Brain microvascular endothelial cell (primary cell): ENCODE data around the gene P2RX2.

Experiments used
- DNase-seq: peaks from one replicate; pipeline ENCODE4 v3.0.0-alpha.2; 2020
- H3K27ac ChIP-seq: fragments of 250-450 bp; sonication (Bioruptor Pico); 2 replicates; pipeline ENCODE4 v1.5.1; 2020; ENCODE audit warnings: mild to moderate bottlenecking, moderate library complexity
- H3K27me3 ChIP-seq: fragments of 250-450 bp; sonication (Bioruptor Pico); replicated peaks from 2 replicates; pipeline ENCODE4 v1.5.1; 2020; ENCODE audit warnings: mild to moderate bottlenecking
- H3K36me3 ChIP-seq: fragments of 250-450 bp; sonication (Bioruptor Pico); replicated peaks from 2 replicates; pipeline ENCODE4 v1.5.1; 2020; ENCODE audit warnings: mild to moderate bottlenecking
- H3K4me3 ChIP-seq: 2 replicates; pipeline ENCODE4 v1.5.1; 2011; ENCODE audit warnings: low read depth, mild to moderate bottlenecking, control low read depth, low read length, moderate library complexity
- in situ Hi-C: cut with HindIII; loops from 2 replicates; pipeline ENCODE4 v1.10.0; 2017; ENCODE audit warnings: low sequenced_read_pairs, low pct_ligation_motif_present
- TF ChIP-seq, protein P1 (sequence below): IDR thresholded peaks from 2 replicates; pipeline ENCODE4 v1.5.1; 2011; ENCODE audit warnings: low read depth, mild to moderate bottlenecking, moderate library complexity, low read length, control low read depth, inconsistent platforms; ENCODE audit errors: missing control alignments

P2RX2 gene

DNA sequence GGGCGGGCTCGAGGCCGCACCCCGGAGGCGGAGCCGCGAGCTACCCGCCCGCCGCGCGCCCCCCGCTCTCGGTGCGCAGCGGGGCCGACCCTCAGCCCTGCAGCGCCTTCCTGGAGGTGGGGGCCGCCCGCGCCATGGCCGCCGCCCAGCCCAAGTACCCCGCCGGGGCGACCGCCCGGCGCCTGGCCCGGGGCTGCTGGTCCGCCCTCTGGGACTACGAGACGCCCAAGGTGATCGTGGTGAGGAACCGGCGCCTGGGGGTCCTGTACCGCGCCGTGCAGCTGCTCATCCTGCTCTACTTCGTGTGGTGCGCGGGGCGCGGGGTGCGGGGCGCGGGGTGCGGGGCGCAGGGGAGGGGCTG is at the start of gene P2RX2:
TSS of gene P2RX2 (plus strand) at position 94 of the 361 bp plus-strand sequence. CDS start at position 135, 41 bp downstream.
- no peak for DNase-seq
- in situ Hi-C loops = no loop called here
- peaks cover 42% of the 10 kb centered on the region for H3K27me3 ChIP-seq

DNA sequence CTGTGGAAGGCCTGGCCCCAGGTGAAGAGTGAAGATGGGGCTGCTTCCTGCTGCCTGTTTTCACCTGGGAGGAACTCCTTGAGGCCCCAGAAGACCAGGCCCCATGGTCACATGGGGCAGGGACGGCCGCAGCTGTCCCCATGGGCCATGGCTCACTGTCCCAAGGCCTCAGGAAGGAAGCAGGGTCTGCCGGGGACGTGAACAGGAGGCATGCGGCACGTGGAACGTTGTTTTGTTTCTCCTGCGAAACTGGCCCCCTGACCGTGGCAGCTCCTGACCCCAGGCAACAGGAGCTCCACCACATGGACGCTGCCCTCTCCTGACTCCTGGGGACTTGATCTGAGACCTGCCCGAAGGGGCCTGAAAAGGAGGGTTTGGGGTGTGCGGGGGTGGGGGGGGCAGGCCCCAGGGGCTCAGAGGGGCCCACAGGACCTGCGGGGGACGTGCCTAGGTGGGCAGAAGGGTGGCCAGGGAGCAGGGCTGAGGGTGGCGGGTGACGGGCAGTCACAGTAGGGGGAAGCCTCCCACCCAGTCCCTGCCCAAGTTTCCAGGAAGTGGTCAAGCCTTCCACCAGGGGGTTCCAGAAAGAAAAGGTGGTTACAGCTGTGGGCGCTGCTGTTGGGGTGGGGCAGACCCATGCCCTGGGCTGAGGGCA is 49.6 kb upstream of the P2RX2 start:
- Histone ChIP-seq H3K36me3 (peaks cover 7% of the 10 kb centered on the region), H3K27me3 (no peaks in the 10 kb centered on the region), H3K4me3 (no peak overlapping the region), H3K27ac (no peak overlapping the region)
- TF ChIP-seq, protein P1, sequence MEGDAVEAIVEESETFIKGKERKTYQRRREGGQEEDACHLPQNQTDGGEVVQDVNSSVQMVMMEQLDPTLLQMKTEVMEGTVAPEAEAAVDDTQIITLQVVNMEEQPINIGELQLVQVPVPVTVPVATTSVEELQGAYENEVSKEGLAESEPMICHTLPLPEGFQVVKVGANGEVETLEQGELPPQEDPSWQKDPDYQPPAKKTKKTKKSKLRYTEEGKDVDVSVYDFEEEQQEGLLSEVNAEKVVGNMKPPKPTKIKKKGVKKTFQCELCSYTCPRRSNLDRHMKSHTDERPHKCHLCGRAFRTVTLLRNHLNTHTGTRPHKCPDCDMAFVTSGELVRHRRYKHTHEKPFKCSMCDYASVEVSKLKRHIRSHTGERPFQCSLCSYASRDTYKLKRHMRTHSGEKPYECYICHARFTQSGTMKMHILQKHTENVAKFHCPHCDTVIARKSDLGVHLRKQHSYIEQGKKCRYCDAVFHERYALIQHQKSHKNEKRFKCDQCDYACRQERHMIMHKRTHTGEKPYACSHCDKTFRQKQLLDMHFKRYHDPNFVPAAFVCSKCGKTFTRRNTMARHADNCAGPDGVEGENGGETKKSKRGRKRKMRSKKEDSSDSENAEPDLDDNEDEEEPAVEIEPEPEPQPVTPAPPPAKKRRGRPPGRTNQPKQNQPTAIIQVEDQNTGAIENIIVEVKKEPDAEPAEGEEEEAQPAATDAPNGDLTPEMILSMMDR = no peak
- no peak for DNase-seq
- in situ Hi-C loops = no loop called here

More for the DNA sequence above, at the start of gene P2RX2:
- H3K36me3 ChIP-seq = no peaks in the 10 kb centered on the region
- H3K4me3 ChIP-seq = no peak within 1 kb of the TSS
- no peak within 1 kb of the TSS for H3K27ac ChIP-seq
- TF ChIP-seq, protein P1 = no peak

DNA sequence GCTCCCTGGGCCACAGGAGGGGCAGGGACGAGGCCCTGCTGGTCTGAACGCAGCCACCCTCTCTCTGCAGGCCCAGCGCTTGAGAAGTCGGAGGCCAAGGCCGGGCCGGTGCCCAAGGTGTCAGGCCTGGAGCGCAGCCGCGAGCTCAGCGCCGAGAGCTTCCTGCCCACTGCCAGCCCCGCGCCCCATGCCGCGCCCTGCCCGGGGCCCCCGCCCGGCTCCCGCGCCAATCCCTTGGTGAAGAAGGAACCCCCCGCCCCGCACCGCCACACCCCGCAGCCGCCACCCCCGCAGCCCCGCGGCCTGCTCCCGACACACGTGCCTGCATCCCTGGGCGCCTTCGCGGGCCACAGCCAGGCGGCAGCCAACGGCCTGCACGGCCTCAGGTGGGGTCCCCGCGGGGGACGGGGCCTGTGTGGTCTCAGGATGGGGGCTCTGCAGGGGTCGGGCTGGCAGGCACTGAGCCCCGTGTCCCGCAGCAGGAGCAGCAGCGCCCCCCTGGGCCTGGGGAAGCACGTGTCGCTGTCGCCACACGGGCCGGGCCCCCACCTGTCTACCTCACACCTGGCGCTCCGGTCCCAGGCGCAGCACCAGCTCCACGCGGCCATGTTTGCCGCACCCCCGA is 48.6 kb upstream of the P2RX2 start:
- Histone ChIP-seq H3K4me3 (no peak overlapping the region), H3K27me3 (no peaks in the 10 kb centered on the region), H3K27ac (no peak overlapping the region), H3K36me3 (peaks cover 14% of the 10 kb centered on the region)
- in situ Hi-C loops = no loop called here
- TF ChIP-seq, protein P1 = no peak
- no peak for DNase-seq

DNA sequence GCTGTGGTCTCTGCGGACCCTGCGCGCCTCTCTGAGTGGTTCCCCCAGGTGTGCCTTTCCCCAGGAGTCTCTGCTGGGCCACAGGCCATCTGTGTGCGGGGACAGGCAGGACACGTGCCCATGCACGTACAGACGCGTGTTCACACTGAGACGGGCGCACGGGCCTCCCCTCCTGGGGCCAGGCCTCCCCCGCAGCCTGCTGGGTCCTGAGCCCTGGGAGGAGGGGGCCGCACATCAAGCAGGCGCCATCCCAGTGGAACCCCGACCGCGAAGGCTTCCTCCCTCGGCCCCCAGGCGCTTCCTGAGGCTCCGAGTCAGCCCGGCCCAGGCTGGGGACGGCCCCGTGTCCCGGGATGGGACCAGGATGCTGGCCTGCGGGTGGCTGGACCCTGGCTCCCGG is 47.9 kb upstream of the P2RX2 start:
- in situ Hi-C loops = no loop called here
- Histone ChIP-seq H3K27me3 (no peaks in the 10 kb centered on the region), H3K36me3 (peaks cover 17% of the 10 kb centered on the region), H3K4me3 (no peak overlapping the region), H3K27ac (no peak overlapping the region)
- no peak for DNase-seq
- TF ChIP-seq, protein P1 = no peak

DNA sequence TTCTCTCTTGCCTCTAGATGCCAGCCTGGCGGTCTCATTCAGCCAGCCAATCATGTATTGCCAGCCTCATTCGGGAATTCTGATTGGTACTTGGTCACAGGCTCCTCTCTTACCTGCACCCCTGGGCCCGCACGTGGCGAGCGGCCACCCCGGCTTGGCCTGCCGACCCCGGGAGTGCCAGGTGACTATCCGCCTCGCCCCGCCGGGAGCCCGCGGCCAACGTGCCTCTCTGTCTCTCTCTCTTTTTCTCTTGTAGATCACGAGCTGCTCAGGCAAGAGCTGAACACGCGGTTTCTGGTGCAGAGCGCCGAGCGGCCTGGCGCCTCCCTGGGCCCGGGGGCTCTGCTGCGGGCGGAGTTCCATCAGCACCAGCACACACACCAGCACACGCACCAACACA is 47.5 kb upstream of the P2RX2 start:
- in situ Hi-C loops = no loop called here
- no peak for DNase-seq
- no peaks in the 10 kb centered on the region for H3K27me3 ChIP-seq
- H3K27ac ChIP-seq = no peak overlapping the region
- TF ChIP-seq, protein P1 = no peak
- H3K4me3 ChIP-seq = no peak overlapping the region
- H3K36me3 ChIP-seq = peaks cover 17% of the 10 kb centered on the region

DNA sequence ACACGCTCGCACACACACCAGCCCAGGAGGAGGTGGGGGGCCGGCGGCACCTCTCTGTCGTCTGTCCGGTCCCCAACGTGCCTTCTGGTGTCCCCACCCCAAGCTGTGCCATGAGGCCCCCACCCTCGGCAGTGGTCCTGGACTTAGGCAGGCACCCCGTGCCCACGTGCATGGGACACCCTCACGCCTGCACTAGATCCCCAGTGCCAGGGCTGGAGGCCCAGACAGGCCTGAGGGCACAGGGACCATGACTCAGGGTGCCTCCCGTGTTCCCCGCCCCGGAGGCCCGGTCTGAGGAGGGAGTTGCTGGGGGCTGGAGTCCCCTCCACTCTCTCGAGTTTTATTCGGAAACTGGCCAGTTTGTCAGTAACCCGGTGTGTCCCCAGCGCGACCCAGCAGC is 47.0 kb upstream of the P2RX2 start:
- in situ Hi-C loops = no loop called here

More for the DNA sequence above, 47.0 kb upstream of the P2RX2 start:
- H3K36me3 ChIP-seq = peaks cover 17% of the 10 kb centered on the region
- H3K27ac ChIP-seq = no peak overlapping the region
- no peaks in the 10 kb centered on the region for H3K27me3 ChIP-seq
- TF ChIP-seq, protein P1 = no peak
- no peak overlapping the region for H3K4me3 ChIP-seq
- DNase-seq = no peak
